K562 (cell line): ENCODE results near the gene ZMIZ1. TPM values are rescaled to one million over a fixed set of nuclear protein-coding genes. Genes with fewer than 3 reads are reported as not detected.
A peak's percentile ranks its signal among the peaks of the same experiment; 100 is the strongest.

Experiments
- ATAC-seq: fragments of 200-7000 bp; cut with Tn5 transposase; 3 replicates; pipeline ENCODE4 v1.9.1; 2020; ENCODE audit warnings: moderate library complexity
- BruUV-seq: library from RNA; stranded (reverse); fragments of 400-500 nt; replicated peaks from 2 replicates; lab custom pipeline; 2021; lab: Mats Ljungman, UMichigan
- CTCF ChIA-PET: fragments of 300-600 bp; formaldehyde crosslinking; extraction: SDS; loops from one replicate; lab custom pipeline; 2021; ENCODE audit warnings: low intra/inter-chr PET ratio; lab: Yijun Ruan, JAX
- POLR2A ChIA-PET: fragments of 300-600, 350-650 bp; sonication (Branson Sonifier 250); formaldehyde crosslinking; extraction: SDS; loops from one replicate; lab custom pipeline; 2021; ENCODE audit warnings: antibody characterized with exemption, inconsistent platforms; lab: Yijun Ruan, JAX
- DNase-seq, 4 experiments: peaks; one replicate each; pipeline versions ENCODE4 v3.0.0 to v3.0.0-alpha.2; 2011 to 2018; ENCODE audit warnings: low spot score in 3 of 4, mixed read lengths in 3 of 4; ENCODE audit errors: extremely low read depth in 1 of 4
- FAIRE-seq: peaks from 2 replicates; lab custom pipeline; 2011; peaks lifted over from hg19 to GRCh38; lab: Jason Lieb, UNC
- H2AFZ ChIP-seq: 2 replicates; pipeline ENCODE4 v1.6.0; 2011; ENCODE audit warnings: low read depth, low read length, control low read depth, inconsistent platforms
- H3K27ac ChIP-seq: fragments of 200-600 bp; 3 replicates; pipeline ENCODE4 v1.8.0; 2011; ENCODE audit warnings: low read depth, mild to moderate bottlenecking, control low read depth, inconsistent platforms, low read length, moderate library complexity, mixed read lengths; ENCODE audit errors: extremely low read depth
- H3K27me3 ChIP-seq, 2 experiments: fragments of 300-600 bp in 1 of 2; 2 replicates in 1 of 2; 3 replicates in 1 of 2; pipeline versions ENCODE4 v1.6.0 to v1.8.0; 2011; ENCODE audit warnings: inconsistent platforms in 2 of 2, low read length in 2 of 2, mild to moderate bottlenecking in 1 of 2, mixed read lengths in 1 of 2, moderate library complexity in 1 of 2; ENCODE audit not compliant: control insufficient read depth in 2 of 2, insufficient read depth in 2 of 2
- H3K36me3 ChIP-seq: fragments of 300-600 bp; 3 replicates; pipeline ENCODE4 v1.8.0; 2011; ENCODE audit warnings: mild to moderate bottlenecking, low read length, inconsistent platforms; ENCODE audit not compliant: control insufficient read depth, insufficient read depth
- H3K4me1 ChIP-seq, 2 experiments: fragments of 200-600 bp in 1 of 2; replicated peaks in 1 of 2; 2 replicates in 1 of 2; 3 replicates in 1 of 2; pipeline versions ENCODE4 v1.5.1 to v1.8.0; 2011; ENCODE audit warnings: inconsistent platforms in 2 of 2, low read length in 2 of 2, mild to moderate bottlenecking in 1 of 2, mixed read lengths in 1 of 2, moderate library complexity in 1 of 2; ENCODE audit not compliant: control insufficient read depth in 2 of 2, insufficient read depth in 2 of 2
- H3K4me2 ChIP-seq: 2 replicates; pipeline ENCODE4 v1.6.1; 2011; ENCODE audit warnings: low read length, control low read depth, inconsistent platforms, mixed read lengths; ENCODE audit not compliant: insufficient read depth
- H3K4me3 ChIP-seq: fragments of 200-600 bp; sonication (generic), shearing (Covaris generic); 2 replicates; pipeline ENCODE4 v1.5.1; 2016; ENCODE audit warnings: control low read depth, inconsistent platforms
- H3K79me2 ChIP-seq: fragments of 200-600 bp; 3 replicates; pipeline ENCODE4 v1.8.0; 2011; ENCODE audit warnings: low read length, inconsistent platforms; ENCODE audit not compliant: control insufficient read depth, insufficient read depth
- H3K9ac ChIP-seq, 2 experiments: 2 replicates each; pipeline versions ENCODE4 v1.6.0 to v1.6.1; 2011; ENCODE audit warnings: low read depth in 2 of 2, low read length in 2 of 2, control low read depth in 1 of 2, inconsistent platforms in 1 of 2, mild to moderate bottlenecking in 1 of 2, mixed read lengths in 1 of 2; ENCODE audit not compliant: insufficient read depth in 1 of 2
- H3K9me1 ChIP-seq: one replicate; pipeline ENCODE4 v1.6.0; 2011; ENCODE audit warnings: inconsistent platforms, mild to moderate bottlenecking, low read length, moderate library complexity; ENCODE audit not compliant: control insufficient read depth, insufficient read depth
- H3K9me3 ChIP-seq: replicated peaks from 2 replicates; pipeline ENCODE4 v1.5.1; 2011; ENCODE audit warnings: low read depth, low read length, inconsistent platforms; ENCODE audit not compliant: control insufficient read depth, insufficient read depth
- H4K20me1 ChIP-seq: replicated peaks from 2 replicates; pipeline ENCODE4 v1.6.1; 2011; ENCODE audit warnings: low read length, inconsistent platforms, mixed read lengths; ENCODE audit not compliant: control insufficient read depth, insufficient read depth
- POLR2G ChIP-seq: fragments of 200-400 bp; formaldehyde crosslinking; IDR thresholded peaks from 2 replicates; pipeline ENCODE4 v1.6.1; 2017; ENCODE audit warnings: low read depth, mild to moderate bottlenecking, antibody characterized with exemption, low read length, moderate library complexity
- RAD51 ChIP-seq: fragments of 450-650 bp; IDR thresholded peaks from 2 replicates; pipeline ENCODE4 v1.7.1; 2016; ENCODE audit warnings: low read depth, mild to moderate bottlenecking, borderline replicate concordance
- whole genome bisulfite sequencing: fragments of 100-300 bp; shearing (Covaris generic); methylation state at CpG from one replicate; pipeline ENCODE4 v1.1.6; 2016; ENCODE audit warnings: low coverage, mixed read lengths; ENCODE audit not compliant: insufficient coverage; ENCODE audit errors: missing lambda C conversion rate; 5-methylcytosine and 5-hydroxymethylcytosine counted together
- in situ Hi-C: fragments of 300-500 bp; cut with MboI; formaldehyde crosslinking; loops from 4 replicates; pipeline ENCODE4 v1.15.0; 2018; ENCODE audit warnings: inconsistent platforms, mixed read lengths
- intact Hi-C: fragments of 100-400 bp; cut with micrococcal nuclease; formaldehyde crosslinking; loops from 2 replicates; pipeline ENCODE4 v1.14.2; 2022
- polyA plus RNA-seq, 8 experiments: library from polyadenylated mRNA; depleted of rRNA in 4 of 8; stranded (reverse) in 5 of 8; unstranded in 3 of 8; fragments of >200 nt; fragmentation: Nextera tagmentation in 2 of 8; fragmentation: Illumina TruSeq in 1 of 8; extraction: Ambion mirVana in 2 of 8; extraction: Trizol in 1 of 8; gene quantifications; 2 replicates each; pipeline versions ENCODE4 v1.2.1 to v1.2.3, GENCODE V29; 2011 to 2014; ENCODE audit warnings: inconsistent platforms in 1 of 8, missing spikeins in 1 of 8
- total RNA-seq, 7 experiments: library from RNA; depleted of rRNA in 6 of 7; stranded (reverse); fragments of >200 nt in 6 of 7; fragmentation: Illumina TruSeq in 2 of 7; extraction: Trizol in 2 of 7; gene quantifications; 2 replicates each; pipeline versions ENCODE4 v1.2.1 to v1.2.3, GENCODE V29; 2011 to 2021; ENCODE audit warnings: low replicate concordance in 1 of 7

ZMIZ1 gene
- total and polyA plus RNA-seq, 9 of the 15 experiments (the other 6 are each of a cell fraction or from before 2014, with no cell fraction given): 1.0 to 37.3 (median 4.3) TPM

DNA sequence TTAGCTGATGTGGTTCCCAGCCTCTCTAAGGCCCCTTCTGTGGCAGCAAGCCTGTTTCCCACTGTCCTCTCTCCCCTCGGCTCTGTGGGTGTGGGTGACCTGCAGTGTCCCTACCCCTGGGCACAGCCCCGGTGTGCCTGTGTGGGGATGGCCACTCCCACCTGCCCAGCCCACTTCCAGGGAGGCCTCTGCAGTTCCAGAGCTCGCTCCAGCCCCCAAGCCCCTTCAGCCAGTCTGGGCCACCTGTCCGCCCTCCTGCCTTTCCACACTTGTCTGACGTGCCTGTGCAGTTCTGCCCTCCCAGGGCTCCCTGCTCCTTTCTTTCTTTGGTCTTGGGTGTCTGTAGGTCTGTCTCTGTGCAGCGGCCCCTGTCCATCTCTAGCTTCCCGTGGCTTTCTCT is 151.5 kb downstream of the ZMIZ1 start:
- H3K9me1 ChIP-seq: no peaks in the 10 kb centered on the region
- in situ Hi-C loops: no loop called here
- peaks cover 0 to 18% of the 10 kb centered on the region in 2 experiments; a peak in 3 of 5 replicates for H3K4me1 ChIP-seq
- peaks cover 48% of the 10 kb centered on the region; the same call in 2 of the 3 replicates for H3K36me3 ChIP-seq
- 0 out of 4 replicates have a peak overlapping the region, but pooled peaks of 1 of the 2 experiments have one; percentile 21 for H3K9ac ChIP-seq
- H3K27me3 ChIP-seq: no peaks in the 10 kb centered on the region
- no peak overlapping the region for H3K4me2 ChIP-seq
- no peak; the same call in 2 of the 3 replicates for ATAC-seq
- FAIRE-seq: no peak
- TF ChIP-seq POLR2G (0 out of 2 replicates have a peak, but pooled peaks have one; percentile 28), RAD51 (no peak)
- H3K9me3 ChIP-seq: no peaks in the 10 kb centered on the region
- no peak overlapping the region for H2AFZ ChIP-seq
- no peak for DNase-seq
- no peak overlapping the region for H3K27ac ChIP-seq
- H4K20me1 ChIP-seq: peaks cover 20% of the 10 kb centered on the region
- intact Hi-C loops: no loop called here
- CTCF ChIA-PET: no interaction called here
- no peak overlapping the region for H3K4me3 ChIP-seq
- BruUV-seq: no TSS peak
- no peaks in the 10 kb centered on the region for H3K79me2 ChIP-seq
- 74% methylated on average over 7 of the region's 7 CpGs for WGBS
- POLR2A ChIA-PET: interaction anchor here (0.5 to 0.6 kb wide), 2 partner anchors 95 to 1175 kb away, joined by 3 read pairs; no protein-coding TSS in a partner anchor
